ENCODE results near the gene EEF1E1. TPM values are rescaled to one million over a fixed set of nuclear protein-coding genes. Genes with fewer than 3 reads are reported as not detected.
A peak's percentile ranks its signal among the peaks of the same experiment; 100 is the strongest.

Gene EEF1E1
- 52.6 and 54.5 TPM in 2 replicates for total RNA-seq

DNA sequence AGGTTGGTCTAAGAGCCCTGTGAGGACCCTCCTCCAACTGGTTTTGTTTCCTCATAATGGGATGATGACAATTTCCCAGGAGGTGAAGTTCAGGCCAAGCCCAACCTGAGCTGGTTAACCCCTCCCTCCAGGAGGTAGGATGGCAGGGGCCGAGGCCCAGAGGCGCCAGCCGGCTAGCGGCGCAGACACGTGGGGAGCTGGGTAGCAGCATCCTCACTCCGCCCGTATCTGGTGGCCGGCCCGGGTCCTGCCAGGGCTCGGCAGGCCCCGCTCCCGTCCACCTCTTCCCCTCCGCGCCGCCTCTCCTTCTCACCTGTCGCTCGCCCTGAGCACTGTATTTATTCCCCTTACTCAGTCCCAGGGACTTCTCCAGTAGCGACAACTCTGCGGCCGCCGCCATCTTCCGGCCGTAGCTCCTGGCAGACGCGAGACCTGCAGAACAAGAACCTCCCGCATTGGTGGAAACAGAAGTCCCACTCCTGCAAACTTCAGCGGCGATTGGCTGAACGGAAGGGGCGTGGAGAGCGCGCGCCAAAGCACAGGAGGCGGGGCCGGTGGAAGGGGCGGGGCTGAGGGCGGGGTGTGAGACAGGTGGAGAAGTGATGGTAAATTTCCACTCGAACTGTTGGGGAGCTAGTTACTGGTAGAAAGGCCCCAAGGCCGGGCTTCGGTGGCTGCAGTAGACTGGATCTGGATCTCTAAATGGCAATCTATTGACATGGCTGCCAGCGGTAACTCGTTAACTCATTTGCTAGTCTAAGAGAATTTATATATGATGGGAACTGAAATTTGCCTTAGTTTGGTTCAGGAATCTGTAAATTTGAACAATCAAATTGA lies at the start of gene EEF1E1:
TSS of gene EEF1E1 (minus strand) at position 427 of the 837 bp plus-strand sequence. CDS start at position 400, 27 bp downstream.
- H3K36me3 ChIP-seq (ENCODE audit: control insufficient read depth, insufficient read depth, low read length): no peaks in the 10 kb centered on the region
- H3K4me3 ChIP-seq (ENCODE audit: low read depth, low read length): peak within 1 kb of the TSS; percentile 85
- TF ChIP-seq, protein P1, sequence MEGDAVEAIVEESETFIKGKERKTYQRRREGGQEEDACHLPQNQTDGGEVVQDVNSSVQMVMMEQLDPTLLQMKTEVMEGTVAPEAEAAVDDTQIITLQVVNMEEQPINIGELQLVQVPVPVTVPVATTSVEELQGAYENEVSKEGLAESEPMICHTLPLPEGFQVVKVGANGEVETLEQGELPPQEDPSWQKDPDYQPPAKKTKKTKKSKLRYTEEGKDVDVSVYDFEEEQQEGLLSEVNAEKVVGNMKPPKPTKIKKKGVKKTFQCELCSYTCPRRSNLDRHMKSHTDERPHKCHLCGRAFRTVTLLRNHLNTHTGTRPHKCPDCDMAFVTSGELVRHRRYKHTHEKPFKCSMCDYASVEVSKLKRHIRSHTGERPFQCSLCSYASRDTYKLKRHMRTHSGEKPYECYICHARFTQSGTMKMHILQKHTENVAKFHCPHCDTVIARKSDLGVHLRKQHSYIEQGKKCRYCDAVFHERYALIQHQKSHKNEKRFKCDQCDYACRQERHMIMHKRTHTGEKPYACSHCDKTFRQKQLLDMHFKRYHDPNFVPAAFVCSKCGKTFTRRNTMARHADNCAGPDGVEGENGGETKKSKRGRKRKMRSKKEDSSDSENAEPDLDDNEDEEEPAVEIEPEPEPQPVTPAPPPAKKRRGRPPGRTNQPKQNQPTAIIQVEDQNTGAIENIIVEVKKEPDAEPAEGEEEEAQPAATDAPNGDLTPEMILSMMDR (IDR thresholded peaks at IDR 0.05; ENCODE audit: insufficient read depth, low read length, poor library complexity, severe bottlenecking): no peak
- peak; percentile 85 for DNase-seq (ENCODE audit: low read depth)
- H3K27me3 ChIP-seq (ENCODE audit: control insufficient read depth, insufficient read depth, low read length): no peaks in the 10 kb centered on the region

DNA sequence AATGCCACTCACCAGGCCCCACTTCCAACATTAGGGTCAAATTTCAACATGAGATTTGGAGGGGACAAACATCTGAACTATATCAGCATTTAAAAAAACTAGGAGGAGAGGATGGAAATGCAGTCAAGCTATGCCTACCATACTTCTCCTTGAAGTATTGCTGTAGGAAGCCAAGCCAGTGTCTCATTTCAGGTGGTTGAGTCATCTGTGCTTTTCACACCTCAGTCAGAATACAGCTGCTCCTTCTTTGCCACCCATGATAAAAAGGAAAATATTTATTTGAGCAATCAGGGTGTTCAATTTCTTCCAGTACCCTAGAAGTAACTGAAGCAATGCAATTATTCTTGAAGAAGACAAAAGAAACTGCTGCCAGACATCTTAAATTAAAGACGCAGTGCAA lies 47.0 kb upstream of the EEF1E1 start:
- DNase-seq (ENCODE audit: low read depth): no peak

DNA sequence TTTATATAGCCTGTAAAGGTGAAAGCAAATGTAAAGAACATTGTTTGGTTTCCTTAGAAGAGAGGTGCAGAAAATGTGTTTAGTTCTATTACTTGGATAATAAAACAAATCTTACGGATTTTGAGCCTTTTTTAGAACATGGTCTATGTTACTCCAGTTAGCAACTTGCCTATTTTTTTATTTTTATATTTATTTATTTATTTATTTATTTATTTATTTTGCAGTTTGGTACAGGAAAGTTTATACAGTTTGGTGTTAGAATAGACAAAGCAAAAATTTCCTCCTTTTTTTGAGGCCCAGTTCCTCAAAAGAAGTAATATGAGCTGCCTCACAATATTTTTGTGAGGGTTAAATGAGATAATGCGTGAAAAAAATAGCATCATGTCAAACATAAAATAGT lies 41.6 kb upstream of the EEF1E1 start:
- Histone ChIP-seq H3K36me3 (ENCODE audit: control insufficient read depth, insufficient read depth, low read length) (no peaks in the 10 kb centered on the region), H3K27me3 (ENCODE audit: control insufficient read depth, insufficient read depth, low read length) (no peaks in the 10 kb centered on the region), H3K4me3 (ENCODE audit: low read depth, low read length) (no peak overlapping the region)
- TF ChIP-seq, protein P1 (IDR thresholded peaks at IDR 0.05; ENCODE audit: insufficient read depth, low read length, poor library complexity, severe bottlenecking): no peak
- DNase-seq (ENCODE audit: low read depth): no peak

More for the DNA sequence above, 47.0 kb upstream of the EEF1E1 start:
- TF ChIP-seq, protein P1 (IDR thresholded peaks at IDR 0.05; ENCODE audit: insufficient read depth, low read length, poor library complexity, severe bottlenecking): no peak
- Histone ChIP-seq H3K27me3 (ENCODE audit: control insufficient read depth, insufficient read depth, low read length) (no peaks in the 10 kb centered on the region), H3K4me3 (ENCODE audit: low read depth, low read length) (no peak overlapping the region), H3K36me3 (ENCODE audit: control insufficient read depth, insufficient read depth, low read length) (no peaks in the 10 kb centered on the region)

DNA sequence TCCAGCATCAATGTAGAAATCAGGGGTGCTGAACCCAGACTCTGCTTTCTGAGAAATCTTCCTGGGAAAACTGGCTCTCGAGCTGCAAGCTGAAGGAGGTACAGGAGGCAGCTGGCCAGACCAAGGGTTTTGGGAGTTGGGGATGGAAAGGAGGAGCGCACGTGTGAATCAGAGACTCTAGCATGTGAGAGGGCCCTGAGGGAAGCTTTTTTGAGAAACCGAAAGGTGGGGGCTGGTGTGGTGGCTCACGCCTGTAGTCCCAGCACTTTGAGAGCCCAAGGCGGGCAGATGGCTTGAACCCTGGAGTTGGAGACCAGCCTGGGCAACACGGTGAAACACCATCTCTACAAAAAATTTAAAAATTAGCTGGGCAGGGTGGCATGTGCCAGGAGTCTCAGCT lies 37.1 kb upstream of the EEF1E1 start:
- no peak for DNase-seq (ENCODE audit: low read depth)
- TF ChIP-seq, protein P1 (IDR thresholded peaks at IDR 0.05; ENCODE audit: insufficient read depth, low read length, poor library complexity, severe bottlenecking): no peak
- Histone ChIP-seq H3K4me3 (ENCODE audit: low read depth, low read length) (no peak overlapping the region), H3K36me3 (ENCODE audit: control insufficient read depth, insufficient read depth, low read length) (no peaks in the 10 kb centered on the region), H3K27me3 (ENCODE audit: control insufficient read depth, insufficient read depth, low read length) (no peaks in the 10 kb centered on the region)

DNA sequence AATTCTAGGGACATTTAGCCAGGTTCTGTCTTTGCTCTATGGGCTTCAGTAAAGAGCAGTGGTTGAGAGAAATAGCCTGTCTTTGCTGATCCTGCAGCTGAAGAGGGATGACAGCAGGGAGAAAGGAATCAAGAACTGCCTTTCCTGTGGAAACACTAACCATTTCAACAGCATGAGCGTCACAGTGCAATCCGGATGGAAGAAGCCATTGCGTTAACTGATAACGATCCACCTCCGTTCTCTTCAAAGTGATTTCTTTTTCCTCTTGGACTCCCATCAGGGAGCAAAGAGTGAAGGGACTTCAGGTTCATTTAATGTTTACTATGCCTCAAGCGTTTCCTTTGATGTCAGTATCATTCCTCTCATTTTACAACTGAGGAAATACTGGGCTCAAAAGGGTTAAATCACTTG lies 35.2 kb upstream of the EEF1E1 start:
- TF ChIP-seq, protein P1 (IDR thresholded peaks at IDR 0.05; ENCODE audit: insufficient read depth, low read length, poor library complexity, severe bottlenecking): no peak
- H3K27me3 ChIP-seq (ENCODE audit: control insufficient read depth, insufficient read depth, low read length): no peaks in the 10 kb centered on the region
- H3K4me3 ChIP-seq (ENCODE audit: low read depth, low read length): no peak overlapping the region
- no peak for DNase-seq (ENCODE audit: low read depth)
- no peaks in the 10 kb centered on the region for H3K36me3 ChIP-seq (ENCODE audit: control insufficient read depth, insufficient read depth, low read length)
